Peyer's patch (tissue), 4 donors: ENCODE results near the gene VRK1.

Experiments used
- POLR2A ChIP-seq, 2 donors: fragments of 450-650 bp; IDR thresholded peaks; one replicate each; pipeline ENCODE4 v1.5.1; 2017; ENCODE audit warnings: antibody characterized with exemption in 2 of 2, mild to moderate bottlenecking in 2 of 2, moderate library complexity in 2 of 2
- TF ChIP-seq, protein P1 (sequence below), 6 experiments: fragments of 450-650 bp in 4 of 6; fragments of 200-600 bp in 2 of 6; sonication (generic) in 1 of 6; IDR thresholded peaks; one replicate each; pipeline ENCODE4 v1.5.1; 2017 to 2019; ENCODE audit warnings: antibody characterized with exemption in 6 of 6, mild to moderate bottlenecking in 3 of 6, moderate library complexity in 1 of 6

DNA sequence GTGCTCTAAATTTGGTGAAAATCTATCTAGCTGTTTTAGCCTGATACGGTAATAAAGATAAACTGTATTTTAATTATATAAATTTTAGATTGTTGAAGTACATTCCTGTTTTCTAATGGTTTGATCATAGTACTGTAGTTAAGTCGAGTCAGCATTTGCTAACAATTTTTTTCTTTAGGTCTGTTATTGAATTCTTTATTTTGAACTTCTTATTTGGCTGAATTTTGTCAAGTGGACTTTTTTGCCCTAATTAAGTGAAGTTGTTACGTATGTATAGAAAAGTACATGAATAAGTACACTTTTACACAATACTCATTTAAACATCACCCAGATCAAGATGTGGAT, 66.8 kb downstream of the VRK1 start:
- no peak for TF ChIP-seq POLR2A (IDR thresholded peaks at IDR 0.05)
- TF ChIP-seq, protein P1, sequence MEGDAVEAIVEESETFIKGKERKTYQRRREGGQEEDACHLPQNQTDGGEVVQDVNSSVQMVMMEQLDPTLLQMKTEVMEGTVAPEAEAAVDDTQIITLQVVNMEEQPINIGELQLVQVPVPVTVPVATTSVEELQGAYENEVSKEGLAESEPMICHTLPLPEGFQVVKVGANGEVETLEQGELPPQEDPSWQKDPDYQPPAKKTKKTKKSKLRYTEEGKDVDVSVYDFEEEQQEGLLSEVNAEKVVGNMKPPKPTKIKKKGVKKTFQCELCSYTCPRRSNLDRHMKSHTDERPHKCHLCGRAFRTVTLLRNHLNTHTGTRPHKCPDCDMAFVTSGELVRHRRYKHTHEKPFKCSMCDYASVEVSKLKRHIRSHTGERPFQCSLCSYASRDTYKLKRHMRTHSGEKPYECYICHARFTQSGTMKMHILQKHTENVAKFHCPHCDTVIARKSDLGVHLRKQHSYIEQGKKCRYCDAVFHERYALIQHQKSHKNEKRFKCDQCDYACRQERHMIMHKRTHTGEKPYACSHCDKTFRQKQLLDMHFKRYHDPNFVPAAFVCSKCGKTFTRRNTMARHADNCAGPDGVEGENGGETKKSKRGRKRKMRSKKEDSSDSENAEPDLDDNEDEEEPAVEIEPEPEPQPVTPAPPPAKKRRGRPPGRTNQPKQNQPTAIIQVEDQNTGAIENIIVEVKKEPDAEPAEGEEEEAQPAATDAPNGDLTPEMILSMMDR (IDR thresholded peaks at IDR 0.05): no peak
